ENCODE data around the gene GGTLC1. TPM values are rescaled to one million over a fixed set of nuclear protein-coding genes. Genes with fewer than 3 reads are reported as not detected.
A peak's percentile ranks its signal among the peaks of the same experiment; 100 is the strongest.
"Not testable (repeated sequence)": the region's sequence is repeated elsewhere in the genome, so short reads cannot be mapped to it uniquely, and the experiment has no call there.

Gene GGTLC1
- total and polyA plus RNA-seq, 2 experiments from 2014 or later = not detected

GRCh38 chr20:23978457-23978856 lies 10.1 kb downstream of the GGTLC1 start:
- DNase-seq (ENCODE audit: low read depth in 1 of 2, low spot score in 1 of 2) = peak in 1 of 2 donors; percentile 50
- not testable (repeated sequence) for H3K4me1 ChIP-seq (ENCODE audit: low read depth); H3K4me3 ChIP-seq; H3K27me3 ChIP-seq; H3K9me3 ChIP-seq (ENCODE audit: low read depth); H3K27ac ChIP-seq; H3K36me3 ChIP-seq

- Histone ChIP-seq H3K36me3 (no peaks in the 10 kb centered on the region), H3K27me3 (no peaks in the 10 kb centered on the region), H3K9me3 (ENCODE audit: low read depth) (no peaks in the 10 kb centered on the region), H3K4me3 (no peak overlapping the region), H3K27ac (no peak overlapping the region), H3K4me1 (ENCODE audit: low read depth) (no peaks in the 10 kb centered on the region)
- no peak for TF ChIP-seq CTCF (IDR thresholded peaks at IDR 0.05; ENCODE audit: low read depth, low read length)
- peak in 1 of 2 donors; percentile 6 for DNase-seq (ENCODE audit: low read depth in 1 of 2, low spot score in 1 of 2)
Observed at GRCh38 chr20:23974966-23975365, 13.6 kb downstream of the GGTLC1 start.

- TF ChIP-seq CTCF (IDR thresholded peaks at IDR 0.05; ENCODE audit: low read depth, low read length) = no peak
- DNase-seq (ENCODE audit: low read depth in 1 of 2, low spot score in 1 of 2) = no peak
- H3K4me3 ChIP-seq = no peak overlapping the region
- no peaks in the 10 kb centered on the region for H3K4me1 ChIP-seq (ENCODE audit: low read depth)
- H3K27ac ChIP-seq = no peak overlapping the region
- no peaks in the 10 kb centered on the region for H3K27me3 ChIP-seq
- H3K9me3 ChIP-seq (ENCODE audit: low read depth) = no peaks in the 10 kb centered on the region
- no peaks in the 10 kb centered on the region for H3K36me3 ChIP-seq
Observed at GRCh38 chr20:23971310-23971709, 17.3 kb downstream of the GGTLC1 start.

GRCh38 chr20:23970049-23970448 lies 18.5 kb downstream of the GGTLC1 start:
- H3K27me3 ChIP-seq = no peaks in the 10 kb centered on the region
- H3K27ac ChIP-seq = no peak overlapping the region
- H3K4me1 ChIP-seq (ENCODE audit: low read depth) = no peaks in the 10 kb centered on the region
- no peaks in the 10 kb centered on the region for H3K36me3 ChIP-seq
- DNase-seq (ENCODE audit: low read depth in 1 of 2, low spot score in 1 of 2) = no peak
- no peak for TF ChIP-seq CTCF (IDR thresholded peaks at IDR 0.05; ENCODE audit: low read depth, low read length)
- no peaks in the 10 kb centered on the region for H3K9me3 ChIP-seq (ENCODE audit: low read depth)
- H3K4me3 ChIP-seq = no peak overlapping the region

GRCh38 chr20:23967616-23967979 lies 21.0 kb downstream of the GGTLC1 start:
- H3K27me3 ChIP-seq = no peaks in the 10 kb centered on the region
- H3K9me3 ChIP-seq (ENCODE audit: low read depth) = no peaks in the 10 kb centered on the region
- no peaks in the 10 kb centered on the region for H3K4me1 ChIP-seq (ENCODE audit: low read depth)
- DNase-seq (ENCODE audit: low read depth in 1 of 2, low spot score in 1 of 2) = no peak
- no peak overlapping the region for H3K27ac ChIP-seq
- TF ChIP-seq CTCF (IDR thresholded peaks at IDR 0.05; ENCODE audit: low read depth, low read length) = no peak
- no peaks in the 10 kb centered on the region for H3K36me3 ChIP-seq
- H3K4me3 ChIP-seq = no peak overlapping the region

- no peaks in the 10 kb centered on the region for H3K4me1 ChIP-seq (ENCODE audit: low read depth)
- H3K27ac ChIP-seq = no peak overlapping the region
- H3K9me3 ChIP-seq (ENCODE audit: low read depth) = no peaks in the 10 kb centered on the region
Observed at GRCh38 chr20:23966927-23967615, 21.5 kb downstream of the GGTLC1 start.

More at GRCh38 chr20:23966927-23967615, 21.5 kb downstream of the GGTLC1 start:
- Histone ChIP-seq H3K27me3 (no peaks in the 10 kb centered on the region), H3K36me3 (no peaks in the 10 kb centered on the region), H3K4me3 (no peak overlapping the region)
- TF ChIP-seq CTCF (IDR thresholded peaks at IDR 0.05; ENCODE audit: low read depth, low read length) = no peak
- no peak for DNase-seq (ENCODE audit: low read depth in 1 of 2, low spot score in 1 of 2)
